Measurements from ENCODE around the gene IL19.

Gene IL19

GRCh38 chr1:206770531-206771337, at the start of gene IL19:
TSS of gene IL19 (plus strand) at chr1:206770773. CDS start at chr1:206836663, 65,890 bp downstream.
- DNase-seq (ENCODE audit: low read depth, low spot score), result no peak

- DNase-seq (ENCODE audit: low read depth, low spot score), result no peak
These were observed 49.1 kb upstream of the IL19 start for GRCh38 chr1:206721454-206721853.

GRCh38 chr1:206722751-206723461, 47.7 kb upstream of the IL19 start:
- no peak for DNase-seq (ENCODE audit: low read depth, low spot score)

GRCh38 chr1:206723462-206723804, 47.1 kb upstream of the IL19 start:
- DNase-seq (ENCODE audit: low read depth, low spot score), result no peak

- no peak for DNase-seq (ENCODE audit: low read depth, low spot score)
These were observed 46.6 kb upstream of the IL19 start for GRCh38 chr1:206723805-206724472.

GRCh38 chr1:206725109-206725963, 45.2 kb upstream of the IL19 start:
- no peak for DNase-seq (ENCODE audit: low read depth, low spot score)

- DNase-seq (ENCODE audit: low read depth, low spot score), result no peak
These were observed 42.4 kb upstream of the IL19 start for GRCh38 chr1:206727981-206728696.

GRCh38 chr1:206728697-206728987, 41.9 kb upstream of the IL19 start:
- no peak for DNase-seq (ENCODE audit: low read depth, low spot score)

- DNase-seq (ENCODE audit: low read depth, low spot score), result no peak
These were observed 41.5 kb upstream of the IL19 start for GRCh38 chr1:206729050-206729449.

- DNase-seq (ENCODE audit: low read depth, low spot score), result no peak
These were observed 41.1 kb upstream of the IL19 start for GRCh38 chr1:206729507-206729906.

- no peak for DNase-seq (ENCODE audit: low read depth, low spot score)
These were observed 38.1 kb upstream of the IL19 start for GRCh38 chr1:206732508-206732907.

GRCh38 chr1:206732992-206733391, 37.6 kb upstream of the IL19 start:
- no peak for DNase-seq (ENCODE audit: low read depth, low spot score)

GRCh38 chr1:206734499-206735142, 36.0 kb upstream of the IL19 start:
- DNase-seq (ENCODE audit: low read depth, low spot score), result no peak

- DNase-seq (ENCODE audit: low read depth, low spot score), result no peak
These were observed 35.0 kb upstream of the IL19 start for GRCh38 chr1:206735553-206736031.

GRCh38 chr1:206736878-206737728, 33.5 kb upstream of the IL19 start:
- no peak for DNase-seq (ENCODE audit: low read depth, low spot score)

- DNase-seq (ENCODE audit: low read depth, low spot score), result no peak
These were observed 32.8 kb upstream of the IL19 start for GRCh38 chr1:206737729-206738201.

GRCh38 chr1:206738370-206739366, 31.9 kb upstream of the IL19 start:
- DNase-seq (ENCODE audit: low read depth, low spot score), result no peak

GRCh38 chr1:206739411-206740076, 31.0 kb upstream of the IL19 start:
- no peak for DNase-seq (ENCODE audit: low read depth, low spot score)
